22Rv1 (cell line): ENCODE measurements around the gene BPIFB6.

Experiments used
- H3K27ac ChIP-seq: fragments of 450-650 bp; 2 replicates; pipeline ENCODE4 v1.5.1; 2017
- CTCF ChIP-seq: fragments of 450-650 bp; IDR thresholded peaks from 2 replicates; pipeline ENCODE4 v1.5.1; 2017; ENCODE audit warnings: mild to moderate bottlenecking
- ZFX ChIP-seq: fragments of 450-650 bp; IDR thresholded peaks from 2 replicates; pipeline ENCODE4 v1.6.1; 2017; ENCODE audit warnings: antibody characterized with exemption, borderline replicate concordance

Gene BPIFB6, protein sequence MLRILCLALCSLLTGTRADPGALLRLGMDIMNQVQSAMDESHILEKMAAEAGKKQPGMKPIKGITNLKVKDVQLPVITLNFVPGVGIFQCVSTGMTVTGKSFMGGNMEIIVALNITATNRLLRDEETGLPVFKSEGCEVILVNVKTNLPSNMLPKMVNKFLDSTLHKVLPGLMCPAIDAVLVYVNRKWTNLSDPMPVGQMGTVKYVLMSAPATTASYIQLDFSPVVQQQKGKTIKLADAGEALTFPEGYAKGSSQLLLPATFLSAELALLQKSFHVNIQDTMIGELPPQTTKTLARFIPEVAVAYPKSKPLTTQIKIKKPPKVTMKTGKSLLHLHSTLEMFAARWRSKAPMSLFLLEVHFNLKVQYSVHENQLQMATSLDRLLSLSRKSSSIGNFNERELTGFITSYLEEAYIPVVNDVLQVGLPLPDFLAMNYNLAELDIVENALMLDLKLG

DNA sequence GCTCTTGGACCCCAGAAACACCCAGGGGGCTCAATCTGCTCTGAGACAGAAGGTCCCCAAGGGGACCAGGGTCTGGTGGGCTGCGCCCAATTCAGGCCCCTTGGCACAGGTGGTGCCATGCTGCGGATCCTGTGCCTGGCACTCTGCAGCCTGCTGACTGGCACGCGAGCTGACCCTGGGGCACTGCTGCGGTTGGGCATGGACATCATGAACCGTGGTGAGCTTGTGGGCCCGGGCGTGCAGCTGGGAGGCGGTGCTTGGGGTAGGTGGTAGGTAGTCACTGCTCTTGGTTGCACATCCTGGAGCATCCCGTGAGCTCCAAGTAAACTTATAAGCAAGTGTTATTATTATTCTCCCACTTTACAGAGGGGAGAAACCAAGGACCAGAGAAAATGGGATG is at the start of gene BPIFB6:
Gene BPIFB6, plus strand, starts transcription at position 118 of the 400 bp plus-strand sequence. Its CDS starts 0 bp downstream, at position 118.
- TF ChIP-seq CTCF (no peak), ZFX (no peak)
- H3K27ac ChIP-seq = no peak within 1 kb of the TSS

GRCh38 chr20:32982617-32983458 is 48.6 kb upstream of the BPIFB6 start:
- no peak overlapping the region for H3K27ac ChIP-seq
- TF ChIP-seq ZFX = no peak
- no peak for TF ChIP-seq CTCF

GRCh38 chr20:32983459-32984112 is 47.9 kb upstream of the BPIFB6 start:
- H3K27ac ChIP-seq = no peak overlapping the region
- TF ChIP-seq CTCF = no peak

DNA sequence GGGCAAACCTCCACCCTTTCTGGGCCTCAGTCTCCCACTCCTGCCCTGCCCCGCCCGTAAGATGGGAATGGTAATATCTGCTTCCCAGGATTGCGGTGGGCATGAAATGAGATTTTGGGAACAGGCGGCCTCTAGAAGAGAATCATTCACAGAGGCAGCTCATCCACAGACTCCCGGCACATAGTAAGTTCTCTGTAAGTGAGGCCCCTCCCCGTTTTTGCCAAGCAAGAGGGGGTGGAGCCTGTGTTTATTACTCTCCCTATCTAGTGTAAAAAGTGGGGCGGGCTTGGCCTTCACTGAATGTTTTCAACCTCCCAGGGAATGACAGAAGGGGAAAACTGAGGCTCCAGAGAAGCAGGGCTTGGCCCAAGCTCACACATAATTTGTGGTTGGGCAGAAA is 47.3 kb upstream of the BPIFB6 start:
- no peak for TF ChIP-seq ZFX
- no peak for TF ChIP-seq CTCF
- no peak overlapping the region for H3K27ac ChIP-seq

GRCh38 chr20:32984631-32985354 is 46.7 kb upstream of the BPIFB6 start:
- TF ChIP-seq CTCF (no peak), ZFX (no peak)
- no peak overlapping the region for H3K27ac ChIP-seq

DNA sequence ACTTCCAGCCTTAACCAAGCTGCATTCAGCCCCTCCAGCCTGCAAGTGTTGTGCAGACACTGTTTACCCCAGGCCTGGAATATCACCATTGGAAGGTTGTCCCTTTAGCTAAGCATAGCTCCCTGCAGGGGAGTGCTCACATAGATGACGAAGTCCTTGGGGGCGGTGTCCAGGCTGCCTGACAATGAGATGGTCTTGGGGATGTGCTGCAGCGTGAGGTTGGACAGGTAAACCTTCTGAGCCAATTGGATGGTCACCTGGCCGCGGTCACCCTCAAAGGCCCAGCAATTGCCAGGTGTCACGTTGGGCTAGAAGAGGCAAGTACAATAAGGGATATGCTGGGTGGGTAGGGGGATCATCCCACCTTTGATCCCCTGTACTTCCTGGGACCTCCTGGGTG is 45.9 kb upstream of the BPIFB6 start:
- no peak overlapping the region for H3K27ac ChIP-seq

More for the DNA sequence above, 45.9 kb upstream of the BPIFB6 start:
- no peak for TF ChIP-seq CTCF
- TF ChIP-seq ZFX = no peak
